Astrocyte (in vitro differentiated cells and primary cell): Measurements from ENCODE around the gene CDH24. TPM values are rescaled to one million over a fixed set of nuclear protein-coding genes. Genes with fewer than 3 reads are reported as not detected.

Experiments used
- DNase-seq: peaks from one replicate; pipeline ENCODE4 v3.0.0-alpha.2; 2010; ENCODE audit warnings: low read depth
- FAIRE-seq: peaks from 2 replicates; lab custom pipeline; 2011; peaks lifted over from hg19 to GRCh38; lab: Jason Lieb, UNC
- H2AFZ ChIP-seq: 2 replicates; pipeline ENCODE4 v1.6.0; 2012; ENCODE audit warnings: low read depth, low read length, inconsistent platforms
- H3K27ac ChIP-seq: 2 replicates; pipeline ENCODE4 v1.5.1; 2011; ENCODE audit warnings: low read depth, low read length, inconsistent platforms
- H3K27me3 ChIP-seq: 2 replicates; pipeline ENCODE4 v1.6.0; 2011; ENCODE audit warnings: low read length, inconsistent platforms; ENCODE audit not compliant: insufficient read depth
- H3K36me3 ChIP-seq: 2 replicates; pipeline ENCODE4 v1.5.1; 2011; ENCODE audit warnings: low read length, inconsistent platforms; ENCODE audit not compliant: insufficient read depth
- H3K4me1 ChIP-seq: 2 replicates; pipeline ENCODE4 v1.5.1; 2011; ENCODE audit warnings: low read length, inconsistent platforms; ENCODE audit not compliant: insufficient read depth
- H3K4me2 ChIP-seq: 2 replicates; pipeline ENCODE4 v1.6.0; 2012; ENCODE audit warnings: low read length, inconsistent platforms
- H3K4me3 ChIP-seq: 2 replicates; pipeline ENCODE4 v1.5.1; 2011; ENCODE audit warnings: low read depth, mild to moderate bottlenecking, low read length, inconsistent platforms; ENCODE audit not compliant: insufficient read depth
- H3K79me2 ChIP-seq: 2 replicates; pipeline ENCODE4 v1.6.0; 2012; ENCODE audit warnings: mild to moderate bottlenecking, low read length, inconsistent platforms; ENCODE audit not compliant: insufficient read depth
- H3K9ac ChIP-seq: 2 replicates; pipeline ENCODE4 v1.6.0; 2012; ENCODE audit warnings: mild to moderate bottlenecking, low read length, inconsistent platforms
- H3K9me3 ChIP-seq: 2 replicates; pipeline ENCODE4 v1.5.1; 2012; ENCODE audit warnings: low read depth, mild to moderate bottlenecking, low read length, inconsistent platforms; ENCODE audit not compliant: insufficient read depth
- H4K20me1 ChIP-seq: 2 replicates; pipeline ENCODE4 v1.6.0; 2012; ENCODE audit warnings: low read length, inconsistent platforms; ENCODE audit not compliant: insufficient read depth
- H3K27ac Mint-ChIP-seq: one replicate; pipeline ENCODE4 v1.8.0; 2021; ENCODE audit warnings: mild to moderate bottlenecking, mixed read lengths; ENCODE audit not compliant: unreplicated experiment
- H3K27me3 Mint-ChIP-seq: one replicate; pipeline ENCODE4 v1.8.0; 2021; ENCODE audit warnings: low read depth, mixed read lengths; ENCODE audit not compliant: unreplicated experiment
- H3K36me3 Mint-ChIP-seq: one replicate; pipeline ENCODE4 v1.8.0; 2021; ENCODE audit warnings: low read depth, mixed read lengths; ENCODE audit not compliant: unreplicated experiment
- H3K4me1 Mint-ChIP-seq: one replicate; pipeline ENCODE4 v1.8.0; 2021; ENCODE audit warnings: low read depth, mixed read lengths; ENCODE audit not compliant: unreplicated experiment
- H3K4me3 Mint-ChIP-seq: one replicate; pipeline ENCODE4 v1.8.0; 2021; ENCODE audit warnings: mild to moderate bottlenecking, moderate library complexity, mixed read lengths; ENCODE audit not compliant: unreplicated experiment
- H3K9me3 Mint-ChIP-seq: one replicate; pipeline ENCODE4 v1.8.0; 2021; ENCODE audit warnings: mild to moderate bottlenecking, mixed read lengths; ENCODE audit not compliant: unreplicated experiment
- EZH2 ChIP-seq: IDR thresholded peaks from 2 replicates; pipeline ENCODE4 v1.6.1; 2012; ENCODE audit warnings: mild to moderate bottlenecking, low read length, inconsistent platforms; ENCODE audit not compliant: insufficient read depth
- total RNA-seq: library from RNA; stranded (reverse); gene quantifications from 2 replicates; pipeline ENCODE4 v1.2.1, GENCODE V29; 2021
- TF ChIP-seq, protein P1 (sequence below): IDR thresholded peaks from 2 replicates; pipeline ENCODE4 v1.5.1; 2011; ENCODE audit warnings: low read depth, mild to moderate bottlenecking, inconsistent platforms, low read length, moderate library complexity; ENCODE audit not compliant: insufficient read depth

Gene CDH24
- total RNA-seq, 1 donor from 2014 or later, result 22.2 TPM

DNA sequence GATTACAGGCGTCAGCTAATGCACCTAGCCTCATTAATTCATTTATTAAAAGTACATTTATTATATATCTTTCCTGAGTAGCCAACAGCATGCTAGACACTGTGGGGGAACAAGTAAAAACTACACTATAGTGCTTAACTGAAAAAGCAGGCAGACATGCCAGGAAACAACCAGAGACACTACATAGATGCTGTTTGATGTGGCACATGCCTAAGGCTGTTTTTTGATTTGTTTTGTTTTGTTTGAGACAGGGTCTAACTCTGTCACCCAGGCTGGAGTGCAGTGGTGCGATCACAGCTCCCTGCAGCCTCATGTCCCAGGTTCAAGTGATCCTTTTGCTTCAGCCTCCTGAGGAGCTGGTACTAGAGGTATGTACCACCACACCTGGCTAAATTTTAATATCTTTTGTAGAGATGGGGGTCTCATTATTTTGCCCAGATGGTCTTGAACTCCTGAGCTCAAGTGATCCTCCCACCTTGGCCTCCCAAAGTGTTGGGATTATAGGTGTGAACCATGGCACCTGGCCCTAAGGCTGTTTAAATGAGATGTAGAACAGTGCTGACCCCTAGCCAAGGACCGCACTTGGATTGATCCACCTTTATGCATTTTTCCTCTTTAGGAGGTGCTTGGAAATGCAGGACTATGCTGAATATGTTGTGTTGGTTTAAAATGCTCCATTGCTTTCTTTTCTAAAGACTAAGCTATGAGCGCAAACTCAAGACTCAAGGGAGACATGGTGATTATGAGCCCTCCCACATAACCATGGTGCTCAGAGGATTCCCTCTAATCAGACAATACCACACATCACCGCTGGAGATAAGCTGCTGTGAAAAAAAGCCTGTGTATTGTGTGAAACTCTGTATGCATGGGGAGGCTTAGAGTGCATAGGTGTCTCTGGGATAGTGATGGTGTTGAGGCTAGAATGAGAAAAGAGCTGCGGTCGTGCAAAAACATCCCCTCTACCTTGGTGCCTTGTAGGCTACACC is 36.9 kb downstream of the CDH24 start:
- no peak overlapping the region for H2AFZ ChIP-seq
- Mint-ChIP-seq H3K4me3 (no peak overlapping the region), H3K9me3 (no peaks in the 10 kb centered on the region), H3K36me3 (peaks cover 10% of the 10 kb centered on the region), H3K27ac (no peak overlapping the region), H3K27me3 (no peaks in the 10 kb centered on the region), H3K4me1 (peaks cover 9% of the 10 kb centered on the region)
- FAIRE-seq (no peak), DNase-seq (no peak)
- H3K4me3 ChIP-seq, result no peak overlapping the region
- H3K4me2 ChIP-seq, result no peak overlapping the region
- peaks cover 18% of the 10 kb centered on the region for H4K20me1 ChIP-seq
- H3K79me2 ChIP-seq, result no peaks in the 10 kb centered on the region
- H3K9me3 ChIP-seq, result no peaks in the 10 kb centered on the region
- peaks cover 1% of the 10 kb centered on the region for H3K36me3 ChIP-seq
- TF ChIP-seq EZH2, result no peak
- TF ChIP-seq, protein P1, sequence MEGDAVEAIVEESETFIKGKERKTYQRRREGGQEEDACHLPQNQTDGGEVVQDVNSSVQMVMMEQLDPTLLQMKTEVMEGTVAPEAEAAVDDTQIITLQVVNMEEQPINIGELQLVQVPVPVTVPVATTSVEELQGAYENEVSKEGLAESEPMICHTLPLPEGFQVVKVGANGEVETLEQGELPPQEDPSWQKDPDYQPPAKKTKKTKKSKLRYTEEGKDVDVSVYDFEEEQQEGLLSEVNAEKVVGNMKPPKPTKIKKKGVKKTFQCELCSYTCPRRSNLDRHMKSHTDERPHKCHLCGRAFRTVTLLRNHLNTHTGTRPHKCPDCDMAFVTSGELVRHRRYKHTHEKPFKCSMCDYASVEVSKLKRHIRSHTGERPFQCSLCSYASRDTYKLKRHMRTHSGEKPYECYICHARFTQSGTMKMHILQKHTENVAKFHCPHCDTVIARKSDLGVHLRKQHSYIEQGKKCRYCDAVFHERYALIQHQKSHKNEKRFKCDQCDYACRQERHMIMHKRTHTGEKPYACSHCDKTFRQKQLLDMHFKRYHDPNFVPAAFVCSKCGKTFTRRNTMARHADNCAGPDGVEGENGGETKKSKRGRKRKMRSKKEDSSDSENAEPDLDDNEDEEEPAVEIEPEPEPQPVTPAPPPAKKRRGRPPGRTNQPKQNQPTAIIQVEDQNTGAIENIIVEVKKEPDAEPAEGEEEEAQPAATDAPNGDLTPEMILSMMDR, result no peak
- H3K9ac ChIP-seq, result no peak overlapping the region
- no peak overlapping the region for H3K27ac ChIP-seq
- H3K4me1 ChIP-seq, result peaks cover 6% of the 10 kb centered on the region
- no peaks in the 10 kb centered on the region for H3K27me3 ChIP-seq

DNA sequence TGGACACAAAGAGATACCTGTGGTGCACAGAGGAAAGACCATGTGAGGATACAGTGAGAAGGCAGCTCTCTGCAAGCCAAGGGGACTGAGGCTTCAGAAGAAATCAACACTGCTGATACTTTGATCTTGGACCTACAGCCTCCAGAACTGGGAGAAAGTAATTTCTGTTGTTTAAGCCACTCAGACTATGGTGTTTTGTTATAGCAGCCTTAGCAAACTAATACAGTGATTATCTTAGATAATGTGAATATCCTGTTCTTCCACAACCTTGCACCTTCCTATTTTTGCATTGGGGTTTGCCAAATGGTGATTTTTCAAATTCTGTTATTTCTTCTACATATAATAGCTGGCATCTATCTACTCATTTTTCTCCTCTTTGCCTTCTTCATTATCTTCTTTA is 39.2 kb downstream of the CDH24 start:
- Histone ChIP-seq H3K27me3 (no peaks in the 10 kb centered on the region), H3K27ac (no peak overlapping the region), H3K4me3 (no peak overlapping the region), H3K4me1 (no peaks in the 10 kb centered on the region), H3K4me2 (no peak overlapping the region), H3K79me2 (no peaks in the 10 kb centered on the region), H3K9ac (no peak overlapping the region), H4K20me1 (peaks cover 4% of the 10 kb centered on the region), H2AFZ (no peak overlapping the region), H3K36me3 (no peaks in the 10 kb centered on the region), H3K9me3 (no peaks in the 10 kb centered on the region)
- H3K27me3 Mint-ChIP-seq, result no peaks in the 10 kb centered on the region
- no peak overlapping the region for H3K27ac Mint-ChIP-seq
- DNase-seq (no peak), FAIRE-seq (no peak)
- TF ChIP-seq EZH2, result no peak
- TF ChIP-seq, protein P1, result no peak
- H3K4me1 Mint-ChIP-seq, result no peaks in the 10 kb centered on the region
- peaks cover 2% of the 10 kb centered on the region for H3K36me3 Mint-ChIP-seq
- H3K4me3 Mint-ChIP-seq, result no peak overlapping the region
- H3K9me3 Mint-ChIP-seq, result no peaks in the 10 kb centered on the region

DNA sequence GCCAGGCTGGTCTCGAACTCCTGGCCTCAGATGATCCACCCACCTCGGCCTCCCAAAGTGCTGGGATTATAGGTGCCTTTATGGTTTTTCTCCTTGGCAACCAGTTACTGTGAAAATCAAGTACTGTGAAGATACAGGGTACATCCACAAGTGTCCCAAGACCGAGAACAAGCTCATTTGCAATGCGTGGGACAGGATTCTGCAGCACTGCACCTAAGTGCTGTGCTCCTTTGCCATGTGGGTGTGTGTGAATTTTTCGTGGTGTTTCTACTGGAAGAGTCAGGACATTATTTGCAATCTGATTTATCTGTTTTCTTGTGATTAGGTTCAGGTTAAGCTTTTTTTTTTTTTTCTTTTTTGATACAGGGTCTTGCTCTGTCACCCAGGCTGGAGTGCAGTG is 40.2 kb downstream of the CDH24 start:
- H3K9ac ChIP-seq, result no peak overlapping the region
- no peaks in the 10 kb centered on the region for H3K9me3 ChIP-seq
- DNase-seq (no peak), FAIRE-seq (no peak)
- peaks cover 2% of the 10 kb centered on the region for H3K36me3 Mint-ChIP-seq
- H3K9me3 Mint-ChIP-seq, result no peaks in the 10 kb centered on the region
- no peak overlapping the region for H3K4me3 ChIP-seq
- no peaks in the 10 kb centered on the region for H4K20me1 ChIP-seq
- no peaks in the 10 kb centered on the region for H3K4me1 ChIP-seq
- H3K4me3 Mint-ChIP-seq, result no peak overlapping the region
- no peaks in the 10 kb centered on the region for H3K4me1 Mint-ChIP-seq
- no peaks in the 10 kb centered on the region for H3K27me3 Mint-ChIP-seq
- H3K4me2 ChIP-seq, result no peak overlapping the region
- H3K36me3 ChIP-seq, result no peaks in the 10 kb centered on the region
- H2AFZ ChIP-seq, result no peak overlapping the region
- H3K27me3 ChIP-seq, result no peaks in the 10 kb centered on the region
- H3K79me2 ChIP-seq, result no peaks in the 10 kb centered on the region
- no peak overlapping the region for H3K27ac Mint-ChIP-seq
- H3K27ac ChIP-seq, result no peak overlapping the region
- TF ChIP-seq, protein P1, result no peak
- TF ChIP-seq EZH2, result no peak
